ENCODE results near the gene DHRSX.

Gene DHRSX

GRCh38 chrX:2332252-2332651, 168.5 kb downstream of the DHRSX start:
- TF ChIP-seq CTCF (conservative IDR thresholded peaks at IDR 0.05) = no peak
- no peak for TF ChIP-seq ZFX (IDR thresholded peaks at IDR 0.05)
- no peak overlapping the region for H3K27ac ChIP-seq

- TF ChIP-seq ZFX (IDR thresholded peaks at IDR 0.05) (no peak), CTCF (conservative IDR thresholded peaks at IDR 0.05) (no peak)
- H3K27ac ChIP-seq = no peak overlapping the region
Observed at GRCh38 chrX:2330910-2331309, 169.9 kb downstream of the DHRSX start.

- TF ChIP-seq ZFX (IDR thresholded peaks at IDR 0.05) (no peak), CTCF (conservative IDR thresholded peaks at IDR 0.05) (no peak)
- no peak overlapping the region for H3K27ac ChIP-seq
Observed at GRCh38 chrX:2330487-2330886, 170.3 kb downstream of the DHRSX start.

- H3K27ac ChIP-seq = no peak overlapping the region
- TF ChIP-seq ZFX (IDR thresholded peaks at IDR 0.05) (no peak), CTCF (conservative IDR thresholded peaks at IDR 0.05) (no peak)
Observed at GRCh38 chrX:2327423-2327822, 173.4 kb downstream of the DHRSX start.

- no peak for TF ChIP-seq ZFX (IDR thresholded peaks at IDR 0.05)
- TF ChIP-seq CTCF (conservative IDR thresholded peaks at IDR 0.05) = no peak
- no peak overlapping the region for H3K27ac ChIP-seq
Observed at GRCh38 chrX:2325076-2325784, 175.5 kb downstream of the DHRSX start.

- no peak for TF ChIP-seq ZFX (IDR thresholded peaks at IDR 0.05)
- no peak for TF ChIP-seq CTCF (conservative IDR thresholded peaks at IDR 0.05)
- H3K27ac ChIP-seq = no peak overlapping the region
Observed at GRCh38 chrX:2324151-2324550, 176.6 kb downstream of the DHRSX start.

GRCh38 chrX:2321411-2321810, 179.4 kb downstream of the DHRSX start:
- TF ChIP-seq CTCF (conservative IDR thresholded peaks at IDR 0.05) (no peak), ZFX (IDR thresholded peaks at IDR 0.05) (no peak)
- H3K27ac ChIP-seq = no peak overlapping the region

All from C4-2B (cell line).